IMR-90 (cell line): ENCODE measurements around the gene GCSH. TPM values are rescaled to one million over a fixed set of nuclear protein-coding genes. Genes with fewer than 3 reads are reported as not detected.

Experiments used
- ATAC-seq: fragments of 200-7000 bp; cut with Tn5 transposase; 2 replicates; pipeline ENCODE4 v1.9.1; 2020; ENCODE audit warnings: low read depth, mild to moderate bottlenecking, moderate library complexity
- BruUV-seq: library from RNA; stranded (reverse); fragments of 400-500 nt; replicated peaks from 2 replicates; lab custom pipeline; 2021; lab: Mats Ljungman, UMichigan
- CTCF ChIA-PET: fragments of 300-600 bp; formaldehyde crosslinking; extraction: SDS; loops from one replicate; lab custom pipeline; 2021; ENCODE audit warnings: antibody characterized with exemption; lab: Yijun Ruan, JAX
- POLR2A ChIA-PET: fragments of 300-600 bp; sonication (Branson Sonifier 250); formaldehyde crosslinking; loops from one replicate; lab custom pipeline; 2022; ENCODE audit warnings: antibody characterized with exemption; ENCODE audit not compliant: unreplicated experiment; lab: Charles Lee
- DNase-seq: peaks from one replicate; pipeline ENCODE4 v3.0.0; 2013
- H2AFZ ChIP-seq: replicated peaks from 2 replicates; pipeline ENCODE3; 2013; ENCODE audit warnings: low read length, mild to moderate bottlenecking; ENCODE audit not compliant: poor library complexity
- H2AK5ac ChIP-seq: 2 replicates; pipeline ENCODE4 v1.6.1; 2013; ENCODE audit warnings: low read depth, low read length, inconsistent platforms
- H2AK9ac ChIP-seq: replicated peaks from 2 replicates; pipeline ENCODE3; 2013; ENCODE audit warnings: mild to moderate bottlenecking, low read depth, low read length, moderate library complexity; ENCODE audit not compliant: poor library complexity
- H2BK120ac ChIP-seq: 2 replicates; pipeline ENCODE4 v1.6.1; 2013; ENCODE audit warnings: low read depth, low read length, inconsistent platforms
- H2BK15ac ChIP-seq: 3 replicates; pipeline ENCODE4 v1.6.1; 2013; ENCODE audit warnings: low read depth, low read length, inconsistent platforms
- H2BK20ac ChIP-seq: 2 replicates; pipeline ENCODE4 v1.6.1; 2013; ENCODE audit warnings: low read depth, mild to moderate bottlenecking, inconsistent platforms, low read length, moderate library complexity
- H2BK5ac ChIP-seq: 2 replicates; pipeline ENCODE4 v1.6.1; 2013; ENCODE audit warnings: mild to moderate bottlenecking, low read depth, low read length, inconsistent platforms; ENCODE audit not compliant: poor library complexity, severe bottlenecking
- H3K14ac ChIP-seq: replicated peaks from 2 replicates; pipeline ENCODE4 v1.6.1; 2013; ENCODE audit warnings: low read depth, low read length, inconsistent platforms
- H3K18ac ChIP-seq: 2 replicates; pipeline ENCODE4 v1.6.1; 2013; ENCODE audit warnings: low read depth, low read length, control low read depth
- H3K23ac ChIP-seq: 2 replicates; pipeline ENCODE4 v1.6.1; 2013; ENCODE audit warnings: low read depth, low read length, inconsistent platforms
- H3K27ac ChIP-seq: 2 replicates; pipeline ENCODE4 v1.5.1; 2013; ENCODE audit warnings: mild to moderate bottlenecking, control low read depth, low read length; ENCODE audit not compliant: insufficient read depth
- H3K27me3 ChIP-seq: 2 replicates; pipeline ENCODE4 v1.6.1; 2013; ENCODE audit warnings: low read length; ENCODE audit not compliant: control insufficient read depth, insufficient read depth
- H3K36me3 ChIP-seq: 2 replicates; pipeline ENCODE4 v1.6.1; 2013; ENCODE audit warnings: low read length, mixed read lengths; ENCODE audit not compliant: control insufficient read depth, insufficient read depth
- H3K4ac ChIP-seq: 2 replicates; pipeline ENCODE4 v1.6.1; 2013; ENCODE audit warnings: low read depth, low read length, inconsistent platforms
- H3K4me1 ChIP-seq: 2 replicates; pipeline ENCODE4 v1.6.1; 2013; ENCODE audit warnings: low read length, mixed read lengths; ENCODE audit not compliant: control insufficient read depth, insufficient read depth
- H3K4me2 ChIP-seq: 2 replicates; pipeline ENCODE4 v1.6.1; 2013; ENCODE audit warnings: low read depth, mild to moderate bottlenecking, control low read depth, low read length, moderate library complexity
- H3K4me3 ChIP-seq: 2 replicates; pipeline ENCODE4 v1.5.1; 2013; ENCODE audit warnings: low read depth, mild to moderate bottlenecking, control low read depth, low read length, moderate library complexity; ENCODE audit not compliant: insufficient read depth
- H3K56ac ChIP-seq: 2 replicates; pipeline ENCODE4 v1.6.1; 2013; ENCODE audit warnings: low read length, inconsistent platforms; ENCODE audit not compliant: insufficient read depth; ENCODE audit errors: extremely low read depth
- H3K79me1 ChIP-seq, 2 experiments: 2 replicates each; pipeline ENCODE4 v1.6.1; 2013; ENCODE audit warnings: low read length in 2 of 2, inconsistent platforms in 1 of 2, low read depth in 1 of 2
- H3K9ac ChIP-seq: 2 replicates; pipeline ENCODE4 v1.6.1; 2013; ENCODE audit warnings: low read depth, low read length, control low read depth
- H3K9me1 ChIP-seq: 2 replicates; pipeline ENCODE4 v1.6.1; 2013; ENCODE audit warnings: low read length, inconsistent platforms; ENCODE audit not compliant: insufficient read depth
- H3K9me3 ChIP-seq: 2 replicates; pipeline ENCODE4 v1.6.1; 2013; ENCODE audit warnings: low read length; ENCODE audit not compliant: control insufficient read depth, insufficient read depth
- H4K20me1 ChIP-seq: 2 replicates; pipeline ENCODE4 v1.6.1; 2013; ENCODE audit warnings: low read length, inconsistent platforms; ENCODE audit not compliant: insufficient read depth
- H4K5ac ChIP-seq: 2 replicates; pipeline ENCODE4 v1.6.1; 2013; ENCODE audit warnings: mild to moderate bottlenecking, low read depth, low read length, control low read depth
- H4K8ac ChIP-seq, 2 experiments: 2 replicates each; pipeline ENCODE4 v1.6.1; 2013; ENCODE audit warnings: low read depth in 2 of 2, low read length in 2 of 2, control low read depth in 1 of 2, inconsistent platforms in 1 of 2
- H4K91ac ChIP-seq: 2 replicates; pipeline ENCODE4 v1.6.1; 2013; ENCODE audit warnings: low read depth, low read length, inconsistent platforms; ENCODE audit not compliant: insufficient read depth
- BHLHE40 ChIP-seq: fragments of 150-350 bp; IDR thresholded peaks from 2 replicates; pipeline ENCODE4 v1.6.1; 2016; ENCODE audit warnings: mild to moderate bottlenecking, low read depth, low read length
- CEBPB ChIP-seq: IDR thresholded peaks from 2 replicates; pipeline ENCODE4 v1.6.1; 2012; ENCODE audit warnings: low read depth, low read length, improper control_type of control experiment
- CHD1 ChIP-seq: IDR thresholded peaks from 2 replicates; pipeline ENCODE4 v1.6.1; 2012; ENCODE audit warnings: low read depth, low read length, improper control_type of control experiment
- CTCF ChIP-seq: conservative IDR thresholded peaks from 2 replicates; pipeline ENCODE4 v1.5.1; 2012; ENCODE audit warnings: mild to moderate bottlenecking, low read depth, low read length, improper control_type of control experiment
- ELK1 ChIP-seq: fragments of 150-350 bp; IDR thresholded peaks from 2 replicates; pipeline ENCODE4 v1.6.1; 2016; ENCODE audit warnings: low read depth, mild to moderate bottlenecking, low read length, moderate library complexity, borderline replicate concordance
- FOS ChIP-seq: fragments of 150-350 bp; IDR thresholded peaks from 2 replicates; pipeline ENCODE4 v1.6.1; 2016; ENCODE audit warnings: low read depth, low read length
- MAFK ChIP-seq: IDR thresholded peaks from 2 replicates; pipeline ENCODE4 v1.6.1; 2012; ENCODE audit warnings: low read depth, low read length, improper control_type of control experiment
- MAZ ChIP-seq: IDR thresholded peaks from 2 replicates; pipeline ENCODE4 v1.6.1; 2012; ENCODE audit warnings: low read depth, mild to moderate bottlenecking, low read length, improper control_type of control experiment, moderate library complexity, borderline replicate concordance
- MXI1 ChIP-seq: IDR thresholded peaks from 2 replicates; pipeline ENCODE4 v1.6.1; 2012; ENCODE audit warnings: low read depth, mild to moderate bottlenecking, low read length, moderate library complexity, borderline replicate concordance
- NFE2L2 ChIP-seq: fragments of 150-350 bp; IDR thresholded peaks from 2 replicates; pipeline ENCODE4 v1.6.1; 2016; ENCODE audit warnings: low read depth, mild to moderate bottlenecking, low read length
- POLR2A ChIP-seq: IDR thresholded peaks from 2 replicates; pipeline ENCODE4 v1.6.1; 2012; ENCODE audit warnings: mild to moderate bottlenecking, low read depth, low read length
- RAD21 ChIP-seq: IDR thresholded peaks from 2 replicates; pipeline ENCODE4 v1.6.1; 2012; ENCODE audit warnings: low read length, improper control_type of control experiment
- RCOR1 ChIP-seq: IDR thresholded peaks from 2 replicates; pipeline ENCODE4 v1.6.1; 2012; ENCODE audit warnings: mild to moderate bottlenecking, low read length, improper control_type of control experiment; ENCODE audit not compliant: insufficient replicate concordance
- RFX5 ChIP-seq: IDR thresholded peaks from 2 replicates; pipeline ENCODE4 v1.8.0; 2012; ENCODE audit warnings: low read depth, mild to moderate bottlenecking, low read length, moderate library complexity
- SMC3 ChIP-seq: fragments of 150-350 bp; IDR thresholded peaks from 2 replicates; pipeline ENCODE4 v1.6.1; 2016; ENCODE audit warnings: low read depth, mild to moderate bottlenecking, antibody characterized with exemption, low read length, moderate library complexity
- USF2 ChIP-seq: fragments of 150-350 bp; IDR thresholded peaks from 2 replicates; pipeline ENCODE4 v1.6.1; 2017; ENCODE audit warnings: mild to moderate bottlenecking, antibody characterized with exemption, low read length, low read depth
- WGBS, 2 experiments: methylation state at CpG; one replicate each; pipeline versions ENCODE4 v1.1.5 to v1.1.7; 2013; ENCODE audit warnings: missing lambda C conversion rate in 2 of 2; ENCODE audit not compliant: insufficient read length in 1 of 2; ENCODE audit errors: extremely low coverage in 2 of 2; 5-methylcytosine and 5-hydroxymethylcytosine counted together
- dilution Hi-C: fragments of 300-500 bp; cut with HindIII; formaldehyde crosslinking; loops from one replicate; pipeline ENCODE4 v1.14.3; 2018; ENCODE audit warnings: low sequenced_read_pairs; ENCODE audit not compliant: unreplicated experiment
- in situ Hi-C: fragments of 300-500 bp; cut with MboI; formaldehyde crosslinking; loops from 3 replicates; pipeline ENCODE4 v1.14.3; 2019; ENCODE audit warnings: low sequenced_read_pairs, inconsistent platforms, mixed read lengths
- intact Hi-C: fragments of 100-400 bp; cut with micrococcal nuclease; formaldehyde crosslinking; loops from 2 replicates; pipeline ENCODE4 v1.10.0; 2022
- polyA plus RNA-seq, 3 experiments: library from polyadenylated mRNA; depleted of rRNA; stranded (reverse); fragments of >200 nt; gene quantifications; 2 replicates each; pipeline ENCODE4 v1.2.3, GENCODE V29; 2012; ENCODE audit warnings: low replicate concordance in 1 of 3
- total RNA-seq: library from RNA; depleted of rRNA; stranded (reverse); fragments of >200 nt; gene quantifications from 2 replicates; pipeline ENCODE4 v1.2.3, GENCODE V29; 2012

Gene GCSH
- total and polyA plus RNA-seq, 2 of the 4 experiments (the other 2 are of a cell fraction): 9.3 to 21.2 TPM

DNA sequence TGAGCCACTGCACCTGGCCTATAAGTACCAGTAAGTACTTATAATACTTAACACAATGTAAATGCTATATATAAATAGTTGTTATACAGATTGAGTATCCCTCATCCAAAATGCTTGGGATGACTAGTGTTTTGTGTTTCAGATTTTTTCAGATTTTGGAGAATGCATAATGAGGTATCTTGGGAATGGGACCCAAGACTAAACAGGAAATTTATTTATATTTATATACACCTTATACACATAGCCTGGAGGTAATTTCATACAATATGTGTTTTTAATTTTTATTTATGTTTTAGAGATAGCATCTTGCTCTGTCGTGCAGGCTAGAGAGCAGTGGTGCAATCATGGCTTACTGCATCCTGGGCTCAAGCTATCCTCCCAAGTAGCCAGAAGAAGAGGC lies 9.8 kb upstream of the GCSH start:
- Histone ChIP-seq H2BK15ac (no peak overlapping the region), H3K27ac (no peak overlapping the region), H3K23ac (no peak overlapping the region), H2BK5ac (no peak overlapping the region), H4K8ac (no peak overlapping the region), H3K4me2 (no peak overlapping the region), H3K4ac (no peak overlapping the region), H3K18ac (no peak overlapping the region), H4K20me1 (no peaks in the 10 kb centered on the region), H2BK20ac (no peak overlapping the region), H4K5ac (no peak overlapping the region), H3K9me1 (no peaks in the 10 kb centered on the region), H3K4me1 (no peaks in the 10 kb centered on the region), H3K27me3 (no peaks in the 10 kb centered on the region; the same call in 1 of the 2 replicates), H4K91ac (no peak overlapping the region), H3K36me3 (no peaks in the 10 kb centered on the region), H2AK9ac (no peak overlapping the region), H2BK120ac (no peak overlapping the region), H3K9ac (no peak overlapping the region), H3K9me3 (no peaks in the 10 kb centered on the region), H2AK5ac (no peak overlapping the region), H3K14ac (no peak overlapping the region), H3K4me3 (no peak overlapping the region), H2AFZ (no peak overlapping the region), H3K79me1 (no peaks in the 10 kb centered on the region), H3K56ac (no peak overlapping the region)
- WGBS, 2 experiments: no CpG with 5 or more reads among the region's 1 CpG
- ChIA-PET POLR2A (no interaction called here), CTCF (no interaction called here)
- DNase-seq: no peak
- in situ Hi-C loops (no loop called here), dilution Hi-C loops (no loop called here), intact Hi-C loops (no loop called here)
- no peak for ATAC-seq
- TF ChIP-seq MAFK (no peak), SMC3 (no peak), CEBPB (no peak), RCOR1 (no peak), CTCF (no peak), MAZ (no peak), ELK1 (no peak), BHLHE40 (no peak), CHD1 (no peak), RAD21 (no peak), RFX5 (no peak), USF2 (no peak), POLR2A (no peak), MXI1 (no peak), FOS (no peak), NFE2L2 (no peak)
- no TSS peak for BruUV-seq
